Left colon (tissue), 2 donors: ENCODE results near the gene HNRNPA1. TPM values are rescaled to one million over a fixed set of nuclear protein-coding genes. Genes with fewer than 3 reads are reported as not detected.
"Not testable (repeated sequence)": the region's sequence is repeated elsewhere in the genome, so short reads cannot be mapped to it uniquely, and the experiment has no call there.

Experiments used
- ATAC-seq: fragments of 200-7000 bp; cut with Tn5 transposase; one replicate; pipeline ENCODE4 v1.9.1; 2020; ENCODE audit warnings: mild to moderate bottlenecking, moderate library complexity
- DNase-seq, 2 donors: peaks; one replicate each; pipeline ENCODE4 v3.0.0-alpha.2; 2020
- intact Hi-C, 2 donors: fragments of 100-400 bp; cut with DNase I in 1 of 2; cut with micrococcal nuclease in 1 of 2; formaldehyde crosslinking; loops; one replicate each; pipeline versions ENCODE4 v1.11.2 to v1.14.0; 2022; cut with DNase I, micrococcal nuclease
- total RNA-seq, 2 donors: library from RNA; stranded (reverse); fragmentation: NEBNext Ultra II Directional; extraction: Animal tissue kit (Norgen Biotek cat#: 25700); gene quantifications; one replicate each; pipeline ENCODE4 v1.2.1, GENCODE V29; 2021
- donor health status: DM: no; HTN: no; CAD: no.
- donor health status: DM: yes; HTN: yes; CAD: no.

The HNRNPA1 gene
- total RNA-seq, 2 donors from 2014 or later, result 503 to 718 TPM

DNA sequence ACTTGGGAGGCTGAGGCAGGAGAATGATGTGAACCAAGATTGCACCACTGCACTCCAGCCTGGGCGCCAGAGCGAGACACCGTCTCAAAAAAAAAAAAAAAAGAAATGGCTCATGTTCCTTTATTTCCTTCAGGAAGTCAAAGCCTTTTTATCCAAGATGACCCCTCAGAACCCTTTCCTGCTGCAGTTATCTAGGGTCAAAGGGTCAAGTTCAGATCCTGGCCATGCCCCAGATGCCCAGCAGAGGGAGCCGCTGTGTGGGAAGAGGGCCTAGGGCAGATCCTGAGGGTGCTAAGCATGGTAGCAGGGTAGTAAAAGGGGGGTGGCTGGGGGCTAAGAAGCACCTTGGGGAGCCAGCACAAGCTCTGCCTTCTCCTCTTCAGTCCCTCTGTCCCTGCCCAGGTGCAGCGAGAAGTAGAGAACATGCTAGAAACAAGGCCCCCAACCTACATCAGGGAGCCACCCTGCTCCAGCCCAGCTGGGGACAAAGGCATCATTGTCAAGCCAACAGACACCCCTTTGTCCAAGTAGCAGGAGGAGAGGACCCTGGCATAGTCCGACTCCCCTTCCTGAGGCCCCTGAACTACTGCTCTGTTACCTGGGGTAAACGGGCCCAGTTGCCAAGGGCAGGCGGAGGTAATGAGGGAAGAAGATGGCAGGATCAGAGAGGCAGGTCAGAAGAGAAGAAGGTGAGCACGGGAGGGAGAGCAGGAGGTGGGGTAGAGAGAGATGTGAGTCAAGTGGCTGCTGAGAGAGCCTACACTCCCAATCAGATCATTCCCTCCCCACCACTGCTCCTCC, 13.8 kb downstream of the HNRNPA1 start:
- intact Hi-C loops, result no loop called here
- peak; percentile 48 to 74 for DNase-seq
- ATAC-seq, result peak; percentile 87

GRCh38 chr12:54294953-54295566, 14.5 kb downstream of the HNRNPA1 start:
- DNase-seq (no peak), ATAC-seq (no peak)
- intact Hi-C loops, result loop anchor here in 1 of 2 donors (5.0 kb wide), 1 partner anchor 67 kb away; the partner anchor contains the start of gene GPR84

DNA sequence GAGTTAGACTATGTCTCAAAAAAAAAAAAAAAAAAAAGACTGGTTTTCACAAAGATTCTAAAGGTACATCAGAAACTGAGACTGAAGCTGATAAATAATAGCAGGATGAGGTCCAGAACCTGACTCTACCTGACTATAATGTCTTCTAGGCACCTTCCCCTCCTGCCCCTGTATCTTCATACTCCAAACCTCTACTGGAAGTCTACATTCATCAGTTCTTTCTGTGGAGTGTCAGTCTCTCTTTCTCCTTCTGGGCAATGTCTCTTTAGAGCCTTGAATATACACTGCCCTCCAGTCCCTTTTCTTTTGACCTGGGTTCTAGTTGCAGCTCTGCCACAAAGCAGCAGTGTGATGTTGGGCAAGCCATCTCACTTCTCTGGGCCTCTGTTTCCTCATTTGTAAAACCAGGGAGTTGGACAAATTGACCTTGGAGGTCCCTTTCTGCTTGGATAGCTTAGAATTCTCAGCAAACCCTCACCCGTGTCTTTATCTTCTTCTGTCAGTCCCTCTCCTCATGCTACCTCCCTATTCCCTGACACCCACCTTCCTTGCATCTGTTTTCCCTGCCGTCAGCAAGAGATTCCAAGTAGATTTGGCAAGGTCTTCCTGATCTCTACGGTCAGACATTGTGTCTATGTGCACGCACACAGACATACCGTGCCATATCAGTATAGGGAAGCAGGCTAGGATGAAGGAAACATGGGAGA, 16.0 kb downstream of the HNRNPA1 start:
- intact Hi-C loops, result loop anchor here in 1 of 2 donors (5.0 kb wide), 1 partner anchor 66 kb away; the partner anchor contains the start of gene GPR84
- no peak for ATAC-seq
- no peak for DNase-seq

DNA sequence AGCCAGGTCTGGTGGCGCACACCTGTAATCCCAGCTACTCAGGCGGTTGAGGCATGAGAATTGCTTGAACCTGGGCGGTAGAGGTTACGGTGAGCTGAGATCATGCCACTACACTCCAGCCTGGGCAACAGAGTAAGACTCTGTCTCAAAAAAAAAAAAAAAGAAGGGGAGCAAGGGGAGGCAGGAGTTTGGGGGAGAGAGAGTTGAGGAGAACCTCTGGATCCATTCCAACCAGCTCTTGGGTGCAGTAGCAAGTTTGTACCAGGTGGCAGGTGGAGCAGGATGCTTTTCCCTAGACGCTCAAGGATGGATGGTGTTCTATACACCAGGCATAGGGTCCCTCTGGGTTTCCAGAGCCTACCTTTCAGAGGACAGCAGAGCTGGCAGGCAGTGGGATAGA, 18.4 kb downstream of the HNRNPA1 start:
- ATAC-seq, result no peak
- intact Hi-C loops, result loop anchor here in 1 of 2 donors (5.0 kb wide), 1 partner anchor 63 kb away; the partner anchor contains the start of gene GPR84
- DNase-seq, result no peak

DNA sequence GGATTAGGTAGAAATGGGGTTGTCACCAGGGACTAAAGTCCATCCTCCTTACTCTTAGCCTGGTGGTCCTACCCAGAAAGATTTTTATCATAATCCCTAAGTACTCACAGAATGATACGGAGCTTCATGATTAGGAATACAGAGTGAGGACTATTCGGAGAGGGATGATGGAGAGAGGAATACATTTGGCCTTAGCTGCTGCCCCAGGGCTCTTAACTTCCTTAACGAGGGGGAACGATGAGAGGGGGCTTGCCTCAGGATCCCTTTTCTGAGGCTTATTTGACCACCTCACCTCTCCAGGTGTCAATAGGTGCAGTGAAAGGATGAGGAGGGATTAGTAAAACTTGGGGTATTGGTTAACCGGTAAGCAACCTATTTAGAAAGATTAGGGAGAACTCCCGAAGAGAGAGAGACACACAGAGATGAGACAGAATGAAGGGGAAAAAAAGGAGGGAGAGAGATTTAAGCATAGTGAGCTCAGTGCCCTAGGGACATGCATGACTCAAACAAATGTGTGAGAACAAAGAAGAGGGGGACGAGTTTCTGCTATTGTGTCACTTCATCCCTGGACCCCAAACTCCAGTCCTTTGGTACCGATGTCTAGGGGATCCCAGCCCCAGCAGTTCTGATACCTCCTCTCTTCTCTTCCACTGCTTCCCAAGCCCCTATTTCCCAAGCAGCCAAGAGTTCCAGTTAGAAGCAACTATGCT, 19.1 kb downstream of the HNRNPA1 start:
- no peak for DNase-seq
- ATAC-seq, result no peak
- intact Hi-C loops, result loop anchor here in 1 of 2 donors (5.0 kb wide), 1 partner anchor 63 kb away; the partner anchor contains the start of gene GPR84

DNA sequence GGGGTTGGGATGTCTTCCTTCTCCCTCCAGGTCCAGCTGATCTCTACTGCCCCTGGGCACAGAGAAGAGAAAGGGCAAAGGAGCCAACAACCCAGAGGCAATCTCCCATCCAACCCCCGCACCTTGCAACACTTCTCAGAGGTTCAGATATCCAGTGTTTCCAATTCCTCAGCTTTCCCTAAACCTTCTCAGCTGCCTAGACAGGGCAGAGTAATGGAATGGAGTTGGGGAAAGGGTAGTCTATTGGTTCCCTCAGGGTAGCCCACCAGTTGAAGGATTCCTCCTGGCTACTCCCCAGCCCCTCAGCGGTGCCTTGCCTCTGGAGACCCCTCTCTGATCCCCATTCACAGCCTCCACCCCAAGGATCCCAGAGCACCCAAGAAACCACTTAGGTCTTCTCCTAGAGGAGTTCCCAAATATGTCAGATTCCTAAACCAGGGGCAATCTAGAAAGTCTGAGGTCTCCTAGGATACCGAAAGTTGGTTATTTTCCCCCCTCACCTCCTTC, 19.8 kb downstream of the HNRNPA1 start:
- ATAC-seq, result no peak
- DNase-seq, result no peak
- intact Hi-C loops, result no loop called here

GRCh38 chr12:54300732-54301427, 20.4 kb downstream of the HNRNPA1 start, which contains the start of gene NFE2:
Gene NFE2, minus strand, starts transcription at chr12:54301015. Its CDS starts 5,767 bp downstream, at chr12:54295248.
- peak in 1 of 2 donors; percentile 60 for DNase-seq
- intact Hi-C loops, result no loop called here

GRCh38 chr12:54301428-54302048, 21.0 kb downstream of the HNRNPA1 start:
- ATAC-seq (no peak), DNase-seq (no peak)
- intact Hi-C loops, result no loop called here

More at GRCh38 chr12:54300732-54301427, 20.4 kb downstream of the HNRNPA1 start, which contains the start of gene NFE2:
- ATAC-seq, result peak; percentile 71

DNA sequence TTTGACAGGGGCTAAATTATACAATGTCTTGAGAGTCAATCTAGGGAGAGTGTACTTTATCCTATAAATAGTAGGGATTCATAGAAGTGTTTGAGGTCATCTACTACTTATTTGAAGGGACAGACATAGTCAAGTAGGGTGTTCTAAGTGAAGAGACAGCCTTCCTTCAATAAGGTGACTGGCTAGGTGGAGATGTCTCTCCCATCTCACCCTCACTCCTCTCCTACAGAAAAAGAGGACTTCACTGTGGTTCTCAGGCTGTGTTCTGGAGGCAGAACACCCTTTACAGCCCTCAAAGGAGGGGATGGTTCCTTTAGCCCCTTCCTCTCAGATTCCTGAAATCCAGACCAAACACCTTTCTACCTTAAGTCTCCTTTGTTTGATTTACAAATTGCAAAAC, 23.1 kb downstream of the HNRNPA1 start:
- ATAC-seq (no peak), DNase-seq (no peak)
- intact Hi-C loops, result no loop called here

DNA sequence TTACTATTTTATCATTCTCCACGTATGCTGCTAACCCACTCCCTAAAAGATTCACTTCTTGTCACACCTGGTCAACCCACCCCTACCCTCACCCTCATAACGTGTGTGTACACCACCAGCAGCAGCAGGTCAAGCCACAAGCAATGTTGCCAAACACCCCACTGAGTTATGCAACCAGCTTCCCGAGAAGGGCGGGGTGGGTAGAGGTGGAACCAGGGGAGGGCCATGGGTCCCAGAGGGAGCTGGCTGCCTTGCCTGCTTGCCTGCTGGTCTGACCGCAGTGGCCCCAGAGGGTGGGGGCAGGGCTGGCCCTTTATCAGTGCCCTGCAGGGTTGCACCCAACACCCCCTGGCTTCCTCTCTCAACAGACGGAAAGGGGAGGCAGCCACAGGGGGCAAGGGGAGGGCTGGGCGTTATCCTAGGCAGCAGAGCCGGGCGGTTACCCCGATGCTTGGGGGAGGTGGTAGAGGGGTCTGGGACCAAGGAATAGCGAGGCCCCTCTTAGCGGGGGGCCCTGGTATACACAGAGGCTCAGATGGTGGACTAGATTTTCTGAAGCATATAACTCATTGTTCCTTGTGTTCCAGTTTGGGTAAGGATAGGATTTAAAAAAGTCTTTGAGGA, 23.8 kb downstream of the HNRNPA1 start:
- ATAC-seq (peak; percentile 42), DNase-seq (peak; percentile 60 to 80)
- intact Hi-C loops, result no loop called here

- DNase-seq, result peak; percentile 97
- intact Hi-C loops, result no loop called here
These were observed 26.6 kb downstream of the HNRNPA1 start for GRCh38 chr12:54306925-54307741.

GRCh38 chr12:54311051-54311450, 30.5 kb downstream of the HNRNPA1 start:
- intact Hi-C loops, result no loop called here

More at GRCh38 chr12:54306925-54307741, 26.6 kb downstream of the HNRNPA1 start:
- ATAC-seq, result peak; percentile 99

GRCh38 chr12:54312309-54312708, 31.8 kb downstream of the HNRNPA1 start:
- not testable (repeated sequence) for DNase-seq

More at GRCh38 chr12:54311051-54311450, 30.5 kb downstream of the HNRNPA1 start:
- ATAC-seq (no peak), DNase-seq (no peak)

DNA sequence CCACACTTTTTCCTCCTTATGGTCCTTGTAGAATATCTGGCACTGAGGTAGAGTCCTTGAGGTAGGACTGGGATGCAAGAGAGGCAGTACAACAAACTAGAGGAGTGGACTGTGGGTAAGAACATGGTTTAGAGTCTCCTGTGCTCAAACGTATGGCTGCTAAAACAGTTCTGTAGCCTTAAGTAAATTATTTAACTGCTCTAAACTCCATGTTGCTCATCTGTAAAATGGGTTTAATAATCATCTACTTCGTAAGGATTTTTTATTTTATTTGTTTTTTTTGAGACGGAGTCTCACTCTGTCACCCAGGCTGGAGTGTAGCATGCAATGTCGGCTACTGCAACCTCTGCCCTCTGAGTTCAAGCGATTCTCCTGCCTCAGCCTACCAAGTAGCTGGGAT, 40.8 kb downstream of the HNRNPA1 start:
- DNase-seq, result no peak
- ATAC-seq, result no peak
- intact Hi-C loops, result no loop called here

More at GRCh38 chr12:54312309-54312708, 31.8 kb downstream of the HNRNPA1 start:
- ATAC-seq, intact Hi-C loops: not testable (repeated sequence)

DNA sequence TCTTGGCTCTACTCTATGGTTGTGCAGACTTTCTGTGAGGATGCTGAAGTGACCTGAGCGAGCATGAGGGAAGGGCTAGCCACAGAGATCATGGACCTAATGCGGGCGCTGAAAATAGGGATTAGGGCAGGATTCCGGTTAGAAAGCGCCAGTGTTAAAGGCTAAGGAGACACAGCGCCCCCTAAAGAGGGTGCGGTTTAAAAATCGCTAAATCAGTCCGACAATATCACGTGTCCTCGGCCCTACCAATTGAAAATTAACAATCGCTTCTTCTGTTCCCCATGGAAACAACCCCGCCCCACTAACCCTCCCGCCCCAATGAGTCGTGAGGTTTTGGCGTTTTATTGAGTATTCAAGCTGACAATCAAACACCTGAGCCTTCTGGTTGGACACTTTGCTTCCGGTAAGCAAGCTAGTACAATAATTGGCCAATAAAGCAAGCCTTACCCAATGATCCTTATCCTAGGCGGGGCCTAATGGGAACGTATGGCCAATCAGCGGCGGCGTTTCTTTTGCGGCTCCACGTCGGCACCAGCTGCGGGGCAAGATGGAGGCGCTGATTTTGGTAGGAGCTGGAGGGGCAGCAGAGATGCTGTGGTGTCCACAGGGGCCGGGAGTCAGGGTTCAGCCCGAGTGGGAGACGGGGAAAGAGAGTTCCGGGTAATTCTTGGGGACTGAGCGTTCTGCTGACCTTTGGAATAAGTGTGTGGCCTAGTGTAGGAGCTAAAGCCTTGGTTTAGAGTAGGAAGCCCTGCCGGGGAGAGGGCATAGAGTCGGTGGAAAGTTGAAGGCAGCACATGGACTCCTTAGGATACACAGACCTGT, 44.3 kb downstream of the HNRNPA1 start, which contains the start of gene COPZ1:
Gene COPZ1 (plus strand): TSS at position 515 of the 825 bp plus-strand sequence. CDS start 33 bp downstream, at position 548.
- peak; percentile 96 to 97 for DNase-seq
- ATAC-seq, result peak; percentile 96
- intact Hi-C loops, result no loop called here
